Heart left ventricle (tissue), 13 donors: Measurements from ENCODE around the gene RHBDF2.

ENCODE experiments used
- CTCF ChIP-seq, 12 donors: fragments of 200-600 bp; sonication (generic) in 4 of 12; IDR thresholded peaks; one replicate each; pipeline versions ENCODE4 v1.5.0 to v1.8.0; 2018 to 2022; ENCODE audit warnings: antibody characterized with exemption in 12 of 12, mild to moderate bottlenecking in 5 of 12
- POLR2A ChIP-seq, 2 donors: fragments of 450-650 bp; IDR thresholded peaks; one replicate each; pipeline ENCODE4 v1.6.1; 2017; ENCODE audit warnings: antibody characterized with exemption in 2 of 2, mild to moderate bottlenecking in 2 of 2, moderate library complexity in 2 of 2
- donor health status: ischemic (EF 13 %, LVEDD 7.1; RV severe dilation, severe dysfunction).
- donor health status: DM: no; HTN: yes; CAD: no.
- donor health status: DM: no; HTN: no; CAD: no.
- donor health status: ischemic (EF 25% LVEDD 6.9; RV normal size, moderate dysfunction).
- donor health status: ischemic (EF 25% LVEDD 5.7; RV mildly dilated, moderate dysfunction).
- donor health status: ischemic (EF 35%, LVEDD 5.7; RV mildly dilated, moderate dysfunction).
- donor health status: nonischemic (EF 11% LVEDD 7.7; RV severe dilation, severe dysfunction).
- donor health status: DM: yes; HTN: yes; CAD: no.
- donor health status: PGD.
- donor health status: ischemic (EF 29% LVEDD 5.4; RV normal size, mild dysfunction).
- donor health status: nonischemic (EF 23%, LVEDD 6.1; RV moderate dilation, normal function).

DNA sequence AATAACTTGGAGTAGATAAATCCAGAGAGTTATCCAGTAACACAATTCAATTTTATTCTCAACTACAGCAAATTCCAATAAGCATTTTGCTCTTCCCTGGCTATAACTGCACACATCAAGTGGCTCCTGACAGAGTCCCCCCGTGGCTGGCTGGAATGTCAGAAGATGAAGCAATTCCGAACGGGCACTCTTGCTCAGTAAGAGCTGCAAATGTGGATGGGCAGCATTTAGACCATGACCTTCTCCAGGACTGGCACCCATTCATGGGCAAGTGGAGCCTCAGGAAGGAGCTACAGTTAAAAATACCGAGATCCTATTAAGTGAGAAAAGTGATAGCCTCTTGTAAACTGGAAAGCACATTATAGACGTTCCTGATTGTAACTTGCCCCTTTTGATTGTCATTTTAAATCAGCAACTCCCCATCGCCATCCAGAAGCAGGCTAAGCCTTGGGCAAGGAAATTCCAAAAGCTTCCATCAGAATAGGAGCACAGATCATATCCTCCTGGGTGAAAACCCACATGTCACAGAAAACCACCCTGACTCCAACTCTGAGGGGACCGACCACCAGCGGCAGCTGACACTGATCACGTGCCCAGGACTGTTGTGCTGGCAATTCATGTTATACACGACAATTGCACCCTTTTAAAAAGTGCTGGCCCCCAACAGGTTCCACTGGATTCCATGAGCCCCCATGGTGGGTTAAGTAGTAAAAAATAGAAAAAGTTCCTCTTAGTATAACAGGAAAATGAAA lies 55.4 kb downstream of the RHBDF2 start:
- TF ChIP-seq POLR2A (IDR thresholded peaks at IDR 0.05) (no peak), CTCF (IDR thresholded peaks at IDR 0.05) (no peak)
